IMR-90 (cell line): ENCODE results near the gene EVA1C. TPM values are rescaled to one million over a fixed set of nuclear protein-coding genes. Genes with fewer than 3 reads are reported as not detected.
A peak's percentile ranks its signal among the peaks of the same experiment; 100 is the strongest.

Experiments
- ATAC-seq: fragments of 200-7000 bp; cut with Tn5 transposase; 2 replicates; pipeline ENCODE4 v1.9.1; 2020; ENCODE audit warnings: low read depth, mild to moderate bottlenecking, moderate library complexity
- BruUV-seq: library from RNA; stranded (reverse); fragments of 400-500 nt; replicated peaks from 2 replicates; lab custom pipeline; 2021; lab: Mats Ljungman, UMichigan
- CTCF ChIA-PET: fragments of 300-600 bp; formaldehyde crosslinking; extraction: SDS; loops from one replicate; lab custom pipeline; 2021; ENCODE audit warnings: antibody characterized with exemption; lab: Yijun Ruan, JAX
- POLR2A ChIA-PET: fragments of 300-600 bp; sonication (Branson Sonifier 250); formaldehyde crosslinking; loops from one replicate; lab custom pipeline; 2022; ENCODE audit warnings: antibody characterized with exemption; ENCODE audit not compliant: unreplicated experiment; lab: Charles Lee
- DNase-seq: peaks from one replicate; pipeline ENCODE4 v3.0.0; 2013
- H2AFZ ChIP-seq: replicated peaks from 2 replicates; pipeline ENCODE3; 2013; ENCODE audit warnings: low read length, mild to moderate bottlenecking; ENCODE audit not compliant: poor library complexity
- H2AK5ac ChIP-seq: 2 replicates; pipeline ENCODE4 v1.6.1; 2013; ENCODE audit warnings: low read depth, low read length, inconsistent platforms
- H2AK9ac ChIP-seq: replicated peaks from 2 replicates; pipeline ENCODE3; 2013; ENCODE audit warnings: mild to moderate bottlenecking, low read depth, low read length, moderate library complexity; ENCODE audit not compliant: poor library complexity
- H2BK120ac ChIP-seq: 2 replicates; pipeline ENCODE4 v1.6.1; 2013; ENCODE audit warnings: low read depth, low read length, inconsistent platforms
- H2BK15ac ChIP-seq: 3 replicates; pipeline ENCODE4 v1.6.1; 2013; ENCODE audit warnings: low read depth, low read length, inconsistent platforms
- H2BK20ac ChIP-seq: 2 replicates; pipeline ENCODE4 v1.6.1; 2013; ENCODE audit warnings: low read depth, mild to moderate bottlenecking, inconsistent platforms, low read length, moderate library complexity
- H2BK5ac ChIP-seq: 2 replicates; pipeline ENCODE4 v1.6.1; 2013; ENCODE audit warnings: mild to moderate bottlenecking, low read depth, low read length, inconsistent platforms; ENCODE audit not compliant: poor library complexity, severe bottlenecking
- H3K14ac ChIP-seq: replicated peaks from 2 replicates; pipeline ENCODE4 v1.6.1; 2013; ENCODE audit warnings: low read depth, low read length, inconsistent platforms
- H3K18ac ChIP-seq: 2 replicates; pipeline ENCODE4 v1.6.1; 2013; ENCODE audit warnings: low read depth, low read length, control low read depth
- H3K23ac ChIP-seq: 2 replicates; pipeline ENCODE4 v1.6.1; 2013; ENCODE audit warnings: low read depth, low read length, inconsistent platforms
- H3K27ac ChIP-seq: 2 replicates; pipeline ENCODE4 v1.5.1; 2013; ENCODE audit warnings: mild to moderate bottlenecking, control low read depth, low read length; ENCODE audit not compliant: insufficient read depth
- H3K27me3 ChIP-seq: 2 replicates; pipeline ENCODE4 v1.6.1; 2013; ENCODE audit warnings: low read length; ENCODE audit not compliant: control insufficient read depth, insufficient read depth
- H3K36me3 ChIP-seq: 2 replicates; pipeline ENCODE4 v1.6.1; 2013; ENCODE audit warnings: low read length, mixed read lengths; ENCODE audit not compliant: control insufficient read depth, insufficient read depth
- H3K4ac ChIP-seq: 2 replicates; pipeline ENCODE4 v1.6.1; 2013; ENCODE audit warnings: low read depth, low read length, inconsistent platforms
- H3K4me1 ChIP-seq: 2 replicates; pipeline ENCODE4 v1.6.1; 2013; ENCODE audit warnings: low read length, mixed read lengths; ENCODE audit not compliant: control insufficient read depth, insufficient read depth
- H3K4me2 ChIP-seq: 2 replicates; pipeline ENCODE4 v1.6.1; 2013; ENCODE audit warnings: low read depth, mild to moderate bottlenecking, control low read depth, low read length, moderate library complexity
- H3K4me3 ChIP-seq: 2 replicates; pipeline ENCODE4 v1.5.1; 2013; ENCODE audit warnings: low read depth, mild to moderate bottlenecking, control low read depth, low read length, moderate library complexity; ENCODE audit not compliant: insufficient read depth
- H3K56ac ChIP-seq: 2 replicates; pipeline ENCODE4 v1.6.1; 2013; ENCODE audit warnings: low read length, inconsistent platforms; ENCODE audit not compliant: insufficient read depth; ENCODE audit errors: extremely low read depth
- H3K79me1 ChIP-seq, 2 experiments: 2 replicates each; pipeline ENCODE4 v1.6.1; 2013; ENCODE audit warnings: low read length in 2 of 2, inconsistent platforms in 1 of 2, low read depth in 1 of 2
- H3K9ac ChIP-seq: 2 replicates; pipeline ENCODE4 v1.6.1; 2013; ENCODE audit warnings: low read depth, low read length, control low read depth
- H3K9me1 ChIP-seq: 2 replicates; pipeline ENCODE4 v1.6.1; 2013; ENCODE audit warnings: low read length, inconsistent platforms; ENCODE audit not compliant: insufficient read depth
- H3K9me3 ChIP-seq: 2 replicates; pipeline ENCODE4 v1.6.1; 2013; ENCODE audit warnings: low read length; ENCODE audit not compliant: control insufficient read depth, insufficient read depth
- H4K20me1 ChIP-seq: 2 replicates; pipeline ENCODE4 v1.6.1; 2013; ENCODE audit warnings: low read length, inconsistent platforms; ENCODE audit not compliant: insufficient read depth
- H4K5ac ChIP-seq: 2 replicates; pipeline ENCODE4 v1.6.1; 2013; ENCODE audit warnings: mild to moderate bottlenecking, low read depth, low read length, control low read depth
- H4K8ac ChIP-seq, 2 experiments: 2 replicates each; pipeline ENCODE4 v1.6.1; 2013; ENCODE audit warnings: low read depth in 2 of 2, low read length in 2 of 2, control low read depth in 1 of 2, inconsistent platforms in 1 of 2
- H4K91ac ChIP-seq: 2 replicates; pipeline ENCODE4 v1.6.1; 2013; ENCODE audit warnings: low read depth, low read length, inconsistent platforms; ENCODE audit not compliant: insufficient read depth
- BHLHE40 ChIP-seq: fragments of 150-350 bp; IDR thresholded peaks from 2 replicates; pipeline ENCODE4 v1.6.1; 2016; ENCODE audit warnings: mild to moderate bottlenecking, low read depth, low read length
- MAZ ChIP-seq: IDR thresholded peaks from 2 replicates; pipeline ENCODE4 v1.6.1; 2012; ENCODE audit warnings: low read depth, mild to moderate bottlenecking, low read length, improper control_type of control experiment, moderate library complexity, borderline replicate concordance
- MXI1 ChIP-seq: IDR thresholded peaks from 2 replicates; pipeline ENCODE4 v1.6.1; 2012; ENCODE audit warnings: low read depth, mild to moderate bottlenecking, low read length, moderate library complexity, borderline replicate concordance
- POLR2A ChIP-seq: IDR thresholded peaks from 2 replicates; pipeline ENCODE4 v1.6.1; 2012; ENCODE audit warnings: mild to moderate bottlenecking, low read depth, low read length
- RCOR1 ChIP-seq: IDR thresholded peaks from 2 replicates; pipeline ENCODE4 v1.6.1; 2012; ENCODE audit warnings: mild to moderate bottlenecking, low read length, improper control_type of control experiment; ENCODE audit not compliant: insufficient replicate concordance
- SMC3 ChIP-seq: fragments of 150-350 bp; IDR thresholded peaks from 2 replicates; pipeline ENCODE4 v1.6.1; 2016; ENCODE audit warnings: low read depth, mild to moderate bottlenecking, antibody characterized with exemption, low read length, moderate library complexity
- WGBS, 2 experiments: methylation state at CpG; one replicate each; pipeline versions ENCODE4 v1.1.5 to v1.1.7; 2013; ENCODE audit warnings: missing lambda C conversion rate in 2 of 2; ENCODE audit not compliant: insufficient read length in 1 of 2; ENCODE audit errors: extremely low coverage in 2 of 2; 5-methylcytosine and 5-hydroxymethylcytosine counted together
- dilution Hi-C: fragments of 300-500 bp; cut with HindIII; formaldehyde crosslinking; loops from one replicate; pipeline ENCODE4 v1.14.3; 2018; ENCODE audit warnings: low sequenced_read_pairs; ENCODE audit not compliant: unreplicated experiment
- in situ Hi-C: fragments of 300-500 bp; cut with MboI; formaldehyde crosslinking; loops from 3 replicates; pipeline ENCODE4 v1.14.3; 2019; ENCODE audit warnings: low sequenced_read_pairs, inconsistent platforms, mixed read lengths
- intact Hi-C: fragments of 100-400 bp; cut with micrococcal nuclease; formaldehyde crosslinking; loops from 2 replicates; pipeline ENCODE4 v1.10.0; 2022
- polyA plus RNA-seq, 3 experiments: library from polyadenylated mRNA; depleted of rRNA; stranded (reverse); fragments of >200 nt; gene quantifications; 2 replicates each; pipeline ENCODE4 v1.2.3, GENCODE V29; 2012; ENCODE audit warnings: low replicate concordance in 1 of 3
- total RNA-seq: library from RNA; depleted of rRNA; stranded (reverse); fragments of >200 nt; gene quantifications from 2 replicates; pipeline ENCODE4 v1.2.3, GENCODE V29; 2012
- TF ChIP-seq, protein P1 (sequence below): fragments of 150-350 bp; IDR thresholded peaks from 2 replicates; pipeline ENCODE4 v1.6.1; 2016; ENCODE audit warnings: low read depth, mild to moderate bottlenecking, low read length, moderate library complexity, borderline replicate concordance
- TF ChIP-seq, protein P2 (sequence below): fragments of 150-350 bp; IDR thresholded peaks from 2 replicates; pipeline ENCODE4 v1.6.1; 2017; ENCODE audit warnings: mild to moderate bottlenecking, antibody characterized with exemption, low read length, low read depth
- TF ChIP-seq, protein P3 (sequence below): conservative IDR thresholded peaks from 2 replicates; pipeline ENCODE4 v1.5.1; 2012; ENCODE audit warnings: mild to moderate bottlenecking, low read depth, low read length, improper control_type of control experiment

Gene EVA1C
- total and polyA plus RNA-seq, 2 of the 4 experiments (the other 2 are of a cell fraction), result 0.72 to 1.1 TPM

DNA sequence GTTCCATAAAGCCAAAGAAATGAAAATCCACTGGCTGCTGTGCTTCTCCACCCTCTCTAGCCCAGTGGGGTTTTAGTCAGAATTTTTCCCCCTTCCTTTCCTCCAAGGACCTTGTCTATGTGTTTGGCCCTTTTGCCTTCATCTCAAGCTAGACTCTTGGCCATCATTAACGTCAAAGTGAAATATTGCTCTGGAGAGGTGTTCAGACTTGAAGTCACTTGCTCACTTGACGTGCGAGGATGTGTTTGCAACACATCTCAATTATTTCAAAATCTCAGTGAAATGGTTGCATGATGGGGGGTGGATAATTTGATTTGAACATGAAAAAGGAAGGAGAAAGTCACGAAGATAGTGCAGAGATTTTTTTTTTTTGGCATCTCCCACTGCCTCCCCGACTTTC, 13.6 kb downstream of the EVA1C start:
- ATAC-seq, result no peak
- Histone ChIP-seq H2BK20ac (no peak overlapping the region), H3K4me3 (no peak overlapping the region), H3K9me3 (no peaks in the 10 kb centered on the region), H2AK5ac (peak overlapping the region; percentile 62), H3K23ac (peak overlapping the region; percentile 44; the same call in 1 of the 2 replicates), H4K5ac (no peak overlapping the region), H2BK15ac (no peak overlapping the region), H3K79me1 (peaks cover 0 to 5% of the 10 kb centered on the region in 2 experiments; a peak in 1 of 4 replicates), H3K14ac (0 out of 2 replicates have a peak overlapping the region, but pooled peaks have one; percentile 59), H4K8ac (peak overlapping the region in 1 of 2 experiments; percentile 15; a peak in 1 of 4 replicates), H3K27ac (no peak overlapping the region), H3K4me1 (peaks cover 12% of the 10 kb centered on the region), H3K36me3 (no peaks in the 10 kb centered on the region), H2BK120ac (peak overlapping the region; percentile 88), H2AK9ac (no peak overlapping the region), H3K18ac (no peak overlapping the region), H3K4me2 (no peak overlapping the region), H2AFZ (no peak overlapping the region), H3K4ac (peak overlapping the region; percentile 56), H2BK5ac (no peak overlapping the region), H3K27me3 (no peaks in the 10 kb centered on the region), H4K20me1 (no peaks in the 10 kb centered on the region), H3K9ac (no peak overlapping the region), H3K56ac (no peak overlapping the region), H3K9me1 (peaks cover 6% of the 10 kb centered on the region; the same call in 1 of the 2 replicates), H4K91ac (no peak overlapping the region)
- no peak for DNase-seq
- intact Hi-C loops (no loop called here), in situ Hi-C loops (no loop called here), dilution Hi-C loops (no loop called here)
- TF ChIP-seq, protein P1, sequence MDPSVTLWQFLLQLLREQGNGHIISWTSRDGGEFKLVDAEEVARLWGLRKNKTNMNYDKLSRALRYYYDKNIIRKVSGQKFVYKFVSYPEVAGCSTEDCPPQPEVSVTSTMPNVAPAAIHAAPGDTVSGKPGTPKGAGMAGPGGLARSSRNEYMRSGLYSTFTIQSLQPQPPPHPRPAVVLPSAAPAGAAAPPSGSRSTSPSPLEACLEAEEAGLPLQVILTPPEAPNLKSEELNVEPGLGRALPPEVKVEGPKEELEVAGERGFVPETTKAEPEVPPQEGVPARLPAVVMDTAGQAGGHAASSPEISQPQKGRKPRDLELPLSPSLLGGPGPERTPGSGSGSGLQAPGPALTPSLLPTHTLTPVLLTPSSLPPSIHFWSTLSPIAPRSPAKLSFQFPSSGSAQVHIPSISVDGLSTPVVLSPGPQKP, result no peak
- TF ChIP-seq BHLHE40 (no peak), MAZ (no peak), POLR2A (no peak), MXI1 (no peak), SMC3 (no peak), RCOR1 (no peak)
- TF ChIP-seq, protein P2, sequence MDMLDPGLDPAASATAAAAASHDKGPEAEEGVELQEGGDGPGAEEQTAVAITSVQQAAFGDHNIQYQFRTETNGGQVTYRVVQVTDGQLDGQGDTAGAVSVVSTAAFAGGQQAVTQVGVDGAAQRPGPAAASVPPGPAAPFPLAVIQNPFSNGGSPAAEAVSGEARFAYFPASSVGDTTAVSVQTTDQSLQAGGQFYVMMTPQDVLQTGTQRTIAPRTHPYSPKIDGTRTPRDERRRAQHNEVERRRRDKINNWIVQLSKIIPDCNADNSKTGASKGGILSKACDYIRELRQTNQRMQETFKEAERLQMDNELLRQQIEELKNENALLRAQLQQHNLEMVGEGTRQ, result no peak
- TF ChIP-seq, protein P3, sequence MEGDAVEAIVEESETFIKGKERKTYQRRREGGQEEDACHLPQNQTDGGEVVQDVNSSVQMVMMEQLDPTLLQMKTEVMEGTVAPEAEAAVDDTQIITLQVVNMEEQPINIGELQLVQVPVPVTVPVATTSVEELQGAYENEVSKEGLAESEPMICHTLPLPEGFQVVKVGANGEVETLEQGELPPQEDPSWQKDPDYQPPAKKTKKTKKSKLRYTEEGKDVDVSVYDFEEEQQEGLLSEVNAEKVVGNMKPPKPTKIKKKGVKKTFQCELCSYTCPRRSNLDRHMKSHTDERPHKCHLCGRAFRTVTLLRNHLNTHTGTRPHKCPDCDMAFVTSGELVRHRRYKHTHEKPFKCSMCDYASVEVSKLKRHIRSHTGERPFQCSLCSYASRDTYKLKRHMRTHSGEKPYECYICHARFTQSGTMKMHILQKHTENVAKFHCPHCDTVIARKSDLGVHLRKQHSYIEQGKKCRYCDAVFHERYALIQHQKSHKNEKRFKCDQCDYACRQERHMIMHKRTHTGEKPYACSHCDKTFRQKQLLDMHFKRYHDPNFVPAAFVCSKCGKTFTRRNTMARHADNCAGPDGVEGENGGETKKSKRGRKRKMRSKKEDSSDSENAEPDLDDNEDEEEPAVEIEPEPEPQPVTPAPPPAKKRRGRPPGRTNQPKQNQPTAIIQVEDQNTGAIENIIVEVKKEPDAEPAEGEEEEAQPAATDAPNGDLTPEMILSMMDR, result no peak
- ChIA-PET CTCF (interaction anchor here (0.7 kb wide), 3 partner anchors 114 to 147 kb away, joined by 3 to 4 read pairs (median 3); no protein-coding TSS in a partner anchor), POLR2A (no interaction called here)
- no TSS peak for BruUV-seq
- WGBS, 2 experiments, result no CpG with 5 or more reads among the region's 5 CpGs
